Hematopoietic multipotent progenitor cell (in vitro differentiated cells): Measurements from ENCODE around the gene ZBTB20. TPM values are rescaled to one million over a fixed set of nuclear protein-coding genes. Genes with fewer than 3 reads are reported as not detected.

Experiments used
- DNase-seq, 3 donors: peaks; one replicate each; pipeline ENCODE4 v3.0.0-alpha.2; 2011 to 2015; ENCODE audit warnings: low read depth in 2 of 3, low spot score in 2 of 3
- total RNA-seq: library from RNA; depleted of rRNA; stranded (reverse); fragments of >200 nt; gene quantifications from one replicate; pipeline ENCODE4 v1.2.3, GENCODE V29; 2012

Gene ZBTB20
- total RNA-seq, 1 donor, result 78.4 TPM

DNA sequence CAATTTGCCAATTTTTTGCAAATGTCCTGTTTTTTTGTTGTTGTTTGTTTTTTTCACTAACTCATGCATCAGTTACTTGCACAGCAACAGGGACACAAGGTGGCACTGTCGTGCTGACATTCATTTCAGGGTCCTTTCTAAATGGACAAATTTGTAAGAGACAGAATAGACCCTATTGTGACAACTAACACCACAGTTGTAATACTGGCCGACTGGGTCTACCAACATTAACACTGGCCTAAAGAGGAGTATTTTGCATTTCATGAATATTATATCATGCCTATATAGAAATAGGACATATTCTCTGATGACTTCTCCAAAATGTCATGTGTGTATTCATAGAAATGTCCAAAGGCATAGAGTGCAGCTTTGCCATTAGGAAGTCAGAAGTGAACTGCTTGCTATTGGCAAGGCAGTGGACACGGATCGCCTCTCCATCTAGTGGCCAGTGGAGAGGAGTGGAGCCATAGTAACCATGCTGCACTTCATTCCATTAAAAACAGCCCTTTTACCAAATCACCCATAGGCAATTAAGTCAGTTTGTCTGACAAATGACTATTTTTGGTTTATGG, 54.8 kb downstream of the ZBTB20 start:
- peak; percentile 19 to 79 (median 76) for DNase-seq

- no peak for DNase-seq
These were observed 56.4 kb downstream of the ZBTB20 start for GRCh38 chr3:115090712-115091111.

- DNase-seq, result no peak
These were observed 57.6 kb downstream of the ZBTB20 start for GRCh38 chr3:115089481-115089880.

GRCh38 chr3:115087512-115087911, 59.6 kb downstream of the ZBTB20 start:
- no peak for DNase-seq

DNA sequence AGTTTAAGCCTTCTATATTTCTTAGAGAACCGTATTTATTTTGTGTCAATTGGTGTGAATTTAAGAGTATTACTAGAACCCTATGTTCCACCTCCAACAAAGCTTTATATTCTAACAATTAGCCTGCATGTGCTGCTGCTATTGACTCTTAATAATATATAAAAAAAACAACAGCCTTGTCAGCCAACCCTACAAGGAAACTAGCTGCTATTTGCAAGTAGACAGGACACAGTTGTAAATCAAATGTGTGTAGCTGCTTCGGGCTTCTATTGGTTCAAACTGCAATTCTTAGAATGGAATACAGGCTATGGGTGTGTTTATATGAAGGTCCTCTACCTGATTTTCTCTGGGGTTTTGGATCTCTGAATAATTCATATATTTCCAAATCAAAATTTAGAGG, 60.7 kb downstream of the ZBTB20 start:
- no peak for DNase-seq

DNA sequence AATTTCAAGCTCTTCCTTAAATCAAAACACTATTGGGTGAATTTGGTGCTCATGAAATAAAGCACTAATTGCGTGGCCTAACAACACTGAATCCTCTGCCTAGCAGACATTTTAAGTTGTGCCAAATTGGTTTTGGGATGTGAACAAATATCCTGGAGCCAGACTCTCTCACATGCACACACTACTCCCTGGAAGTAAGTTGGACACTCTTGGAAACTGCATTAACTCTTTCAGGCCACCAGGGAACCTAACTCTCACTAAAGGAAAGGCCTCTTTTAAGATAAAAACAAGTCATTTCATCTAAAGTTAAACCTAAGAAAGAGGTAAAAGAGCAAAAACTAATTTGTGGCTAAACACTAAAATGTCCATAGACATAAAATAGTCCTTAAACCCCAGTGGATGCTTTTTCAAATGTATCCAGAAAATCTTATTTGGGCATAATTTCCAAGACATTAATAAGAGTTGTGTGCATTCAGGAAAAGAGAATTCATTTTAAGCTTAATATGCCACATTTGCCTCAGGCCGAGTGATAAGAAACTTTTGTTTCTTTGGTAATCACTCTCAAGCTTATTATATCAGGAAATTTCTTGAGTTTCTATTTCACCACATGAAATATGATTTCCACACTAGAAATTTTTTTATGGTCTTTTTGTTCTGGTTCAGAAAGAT, 61.8 kb downstream of the ZBTB20 start:
- peak in 1 of 3 donors; percentile 9 for DNase-seq

GRCh38 chr3:115084686-115085085, 62.4 kb downstream of the ZBTB20 start:
- DNase-seq, result no peak

DNA sequence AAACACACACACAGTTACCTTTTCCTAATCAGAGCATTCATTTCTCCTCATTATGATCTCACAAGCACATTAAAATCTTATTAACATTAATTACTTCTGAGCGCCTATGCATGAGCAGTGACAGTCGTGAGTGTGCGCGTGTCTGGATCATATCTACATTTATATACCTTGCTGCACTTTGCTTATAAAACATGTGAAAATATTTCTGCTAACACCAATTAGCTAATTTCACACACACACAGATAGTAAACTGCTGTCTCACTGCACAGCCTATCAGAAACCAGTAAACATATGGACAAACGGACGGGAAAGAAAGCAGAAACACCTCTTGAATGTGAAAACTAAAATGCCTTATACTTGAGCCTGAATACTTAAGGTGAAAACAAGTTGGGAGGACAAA, 64.8 kb downstream of the ZBTB20 start:
- DNase-seq, result no peak

GRCh38 chr3:115081444-115081843, 65.6 kb downstream of the ZBTB20 start:
- no peak for DNase-seq

GRCh38 chr3:115077501-115078250, 69.4 kb downstream of the ZBTB20 start:
- no peak for DNase-seq

- DNase-seq, result no peak
These were observed 72.6 kb downstream of the ZBTB20 start for GRCh38 chr3:115074502-115074901.

GRCh38 chr3:115072265-115073021, 74.6 kb downstream of the ZBTB20 start:
- no peak for DNase-seq

DNA sequence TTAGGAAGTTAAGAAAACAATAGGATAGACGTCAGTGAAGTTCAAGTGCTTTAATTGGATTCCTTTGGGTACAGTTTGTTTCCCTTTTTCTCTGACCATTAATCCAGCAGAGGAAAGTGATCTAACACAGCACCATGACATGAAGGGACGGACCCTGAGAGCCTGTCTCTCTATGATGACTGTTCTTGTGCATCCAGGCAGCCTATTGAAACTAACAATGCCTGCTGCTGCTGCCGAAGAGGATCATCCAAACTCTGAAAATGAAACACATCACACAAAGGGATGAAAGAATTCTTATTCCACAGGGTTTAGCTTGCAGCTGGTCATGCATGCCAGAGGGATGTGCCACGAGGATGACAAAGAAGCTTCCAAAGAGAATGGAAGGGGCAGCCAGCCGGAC, 75.5 kb downstream of the ZBTB20 start:
- no peak for DNase-seq

GRCh38 chr3:115071166-115071565, 75.9 kb downstream of the ZBTB20 start:
- DNase-seq, result no peak

DNA sequence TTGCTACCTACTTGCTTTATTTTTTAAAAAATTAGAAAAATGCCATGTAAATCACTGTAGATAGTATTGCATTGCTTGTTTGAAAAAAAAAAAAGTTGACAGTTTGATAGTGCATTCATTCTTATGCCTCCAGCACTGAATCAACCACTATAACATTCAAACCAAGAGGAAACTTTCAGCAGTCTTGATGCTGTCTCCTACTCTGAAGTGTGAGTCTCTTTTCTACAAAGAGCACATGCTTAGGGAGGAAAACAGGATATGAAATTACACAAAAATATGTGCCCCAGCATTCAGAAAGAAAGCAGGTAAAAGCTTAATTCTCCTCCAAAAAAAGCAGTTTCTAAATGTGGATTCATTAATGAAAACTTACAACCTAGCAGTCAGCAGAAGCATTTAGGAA, 78.3 kb downstream of the ZBTB20 start:
- DNase-seq, result no peak

DNA sequence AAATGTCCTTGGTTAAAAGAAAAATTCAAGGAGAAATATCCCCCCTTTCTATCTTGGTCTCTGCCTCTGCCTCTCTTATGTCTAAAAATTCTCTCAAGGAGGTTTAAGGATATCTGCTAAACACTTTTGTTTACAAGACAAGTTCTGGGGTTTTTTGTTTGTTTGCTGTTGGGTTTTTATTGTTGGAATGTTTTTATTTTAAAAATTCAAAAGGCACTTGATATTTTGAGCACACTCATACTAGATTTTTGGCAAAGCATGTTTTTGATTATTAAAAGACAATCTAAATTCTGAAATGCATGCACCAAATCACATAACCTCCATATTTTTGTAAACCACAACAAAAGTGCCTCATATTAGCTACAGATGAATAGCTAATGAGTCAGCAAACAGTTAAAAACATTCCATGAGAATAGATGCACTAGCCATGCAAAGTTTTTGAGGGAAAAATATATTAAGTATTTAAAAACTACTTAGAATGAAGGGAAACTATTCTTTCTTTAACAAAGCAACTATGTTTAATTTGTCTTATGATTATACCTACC, 84.6 kb downstream of the ZBTB20 start:
- DNase-seq, result no peak

GRCh38 chr3:115062009-115062408, 85.1 kb downstream of the ZBTB20 start:
- DNase-seq, result no peak

- no peak for DNase-seq
These were observed 94.2 kb downstream of the ZBTB20 start for GRCh38 chr3:115052906-115053305.

GRCh38 chr3:115042351-115042750, 104.7 kb downstream of the ZBTB20 start:
- DNase-seq, result no peak

DNA sequence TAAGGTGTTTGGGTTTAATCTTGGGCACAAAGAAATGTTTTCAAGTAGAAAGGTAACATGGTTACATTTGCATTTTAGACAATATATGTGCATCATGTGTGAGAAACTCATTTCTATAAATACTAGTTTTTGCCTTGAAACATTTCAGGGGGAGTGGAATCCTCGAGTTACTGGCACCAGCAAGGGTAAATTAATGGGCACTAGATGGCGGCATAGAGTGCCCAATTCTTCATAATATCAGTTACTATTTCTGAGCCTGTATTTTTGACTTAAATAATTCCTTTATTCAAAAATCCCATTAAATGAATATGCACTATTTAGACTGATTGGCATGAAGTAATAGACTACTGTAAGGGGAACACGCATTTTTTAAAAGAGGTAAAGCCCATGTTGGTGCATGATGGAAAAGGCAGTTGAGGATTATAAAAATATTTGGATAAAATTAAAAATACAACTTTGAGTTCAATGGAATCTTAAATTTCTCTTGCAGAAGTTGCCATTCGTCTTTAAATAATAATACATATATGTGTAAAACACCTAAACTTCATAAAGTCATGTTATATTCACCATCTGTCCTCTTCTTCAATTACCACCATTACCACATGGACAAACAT, 106.3 kb downstream of the ZBTB20 start:
- peak; percentile 7 to 73 (median 41) for DNase-seq

GRCh38 chr3:115040246-115040645, 106.8 kb downstream of the ZBTB20 start:
- DNase-seq, result no peak
